CD4-positive, alpha-beta T cell treated with Interleukin-6 at 100 ng/mL for 8 hours (primary cell): ENCODE results near the gene RPP25L.
"Not testable (repeated sequence)": the region's sequence is repeated elsewhere in the genome, so short reads cannot be mapped to it uniquely, and the experiment has no call there.

ENCODE experiments used
- DNase-seq: peaks from one replicate; pipeline ENCODE4 v3.0.0-alpha.2; 2020; ENCODE audit warnings: mixed read lengths, low spot score

RPP25L gene

GRCh38 chr9:34611811-34612787 lies at the start of gene RPP25L:
Gene RPP25L (minus strand): TSS chr9:34612097. CDS start chr9:34611296, 801 bp downstream.
- DNase-seq, result peak; percentile 79

GRCh38 chr9:34659592-34660253 lies 47.8 kb upstream of the RPP25L start:
- no peak for DNase-seq

- DNase-seq, result no peak
Observed at GRCh38 chr9:34658461-34658860, 46.6 kb upstream of the RPP25L start.

- no peak for DNase-seq
Observed at GRCh38 chr9:34656992-34657391, 45.1 kb upstream of the RPP25L start.

GRCh38 chr9:34655394-34655793 lies 43.5 kb upstream of the RPP25L start:
- DNase-seq, result no peak

GRCh38 chr9:34654323-34655051 lies 42.6 kb upstream of the RPP25L start:
- no peak for DNase-seq

- DNase-seq, result no peak
Observed at GRCh38 chr9:34653151-34654072, 41.5 kb upstream of the RPP25L start.

GRCh38 chr9:34652602-34653000 lies 40.7 kb upstream of the RPP25L start:
- no peak for DNase-seq

GRCh38 chr9:34651876-34652601 lies 40.1 kb upstream of the RPP25L start, which contains the start of gene IL11RA:
Gene IL11RA (plus strand): TSS chr9:34652185. CDS start chr9:34655218, 3,033 bp downstream.
- peak; percentile 32 for DNase-seq

GRCh38 chr9:34651321-34651720 lies 39.4 kb upstream of the RPP25L start:
- no peak for DNase-seq

- no peak for DNase-seq
Observed at GRCh38 chr9:34650816-34651215, 38.9 kb upstream of the RPP25L start.

- DNase-seq, result no peak
Observed at GRCh38 chr9:34648673-34649072, 36.8 kb upstream of the RPP25L start.

- DNase-seq, result no peak
Observed at GRCh38 chr9:34647651-34648050, 35.8 kb upstream of the RPP25L start.

GRCh38 chr9:34647084-34647403 lies 35.1 kb upstream of the RPP25L start:
- DNase-seq, result no peak

GRCh38 chr9:34646211-34647083 lies 34.5 kb upstream of the RPP25L start, which contains the start of gene GALT:
Gene GALT (plus strand): TSS chr9:34646675. CDS start chr9:34646705, 30 bp downstream.
- peak; percentile 95 for DNase-seq

GRCh38 chr9:34644766-34645314 lies 32.9 kb upstream of the RPP25L start:
- DNase-seq, result no peak

- no peak for DNase-seq
Observed at GRCh38 chr9:34642679-34643078, 30.8 kb upstream of the RPP25L start.

GRCh38 chr9:34639322-34639721 lies 27.4 kb upstream of the RPP25L start:
- not testable (repeated sequence) for DNase-seq

GRCh38 chr9:34638138-34638445 lies 26.2 kb upstream of the RPP25L start:
- DNase-seq, result no peak
